Cardiac muscle cell (in vitro differentiated cells and primary cell): ENCODE results near the gene DUSP9. TPM values are rescaled to one million over a fixed set of nuclear protein-coding genes. Genes with fewer than 3 reads are reported as not detected.

ENCODE experiments used
- DNase-seq, 2 donors: peaks; one replicate each; pipeline versions ENCODE4 v3.0.0 to v3.0.0-alpha.2; 2010 to 2017; ENCODE audit warnings: low read depth in 1 of 2, low spot score in 1 of 2
- H3K27ac ChIP-seq: fragments of 200-600 bp; sonication (generic); 2 replicates; pipeline ENCODE4 v1.5.1; 2016
- H3K27me3 ChIP-seq: fragments of 200-600 bp; sonication (generic); 2 replicates; pipeline ENCODE4 v1.6.0; 2016; ENCODE audit warnings: control low read depth
- H3K36me3 ChIP-seq: fragments of 200-600 bp; sonication (generic); 2 replicates; pipeline ENCODE4 v1.5.1; 2016; ENCODE audit warnings: control low read depth
- H3K4me1 ChIP-seq: fragments of 200-600 bp; sonication (generic); 2 replicates; pipeline ENCODE4 v1.8.1; 2017; ENCODE audit warnings: low read depth, mild to moderate bottlenecking, mixed run types
- H3K4me3 ChIP-seq: fragments of 200-600 bp; sonication (generic); 2 replicates; pipeline ENCODE4 v1.5.1; 2016; ENCODE audit warnings: mild to moderate bottlenecking
- H3K9me3 ChIP-seq: fragments of 200-600 bp; sonication (generic); 2 replicates; pipeline ENCODE4 v1.5.1; 2017; ENCODE audit warnings: low read depth, mild to moderate bottlenecking, control low read depth
- CTCF ChIP-seq: IDR thresholded peaks from 2 replicates; pipeline ENCODE4 v1.5.1; 2012; ENCODE audit warnings: low read depth, mild to moderate bottlenecking, low read length
- polyA plus RNA-seq: library from polyadenylated mRNA; unstranded; fragments of >200 nt; fragmentation: Nextera tagmentation; extraction: Ambion mirVana; gene quantifications from 2 replicates; pipeline ENCODE4 v1.2.1, GENCODE V29; 2016
- total RNA-seq: library from RNA; depleted of rRNA; stranded (reverse); fragments of >200 nt; gene quantifications from 2 replicates; pipeline ENCODE4 v1.2.3, GENCODE V29; 2016

The DUSP9 gene
- total and polyA plus RNA-seq, 2 experiments from 2014 or later: 6.8 to 8.7 TPM

- no peak overlapping the region for H3K4me3 ChIP-seq
- no peaks in the 10 kb centered on the region for H3K9me3 ChIP-seq
- no peak for DNase-seq
- H3K4me1 ChIP-seq: no peaks in the 10 kb centered on the region
- H3K36me3 ChIP-seq: no peaks in the 10 kb centered on the region
- no peak overlapping the region for H3K27ac ChIP-seq
- H3K27me3 ChIP-seq: no peaks in the 10 kb centered on the region
- no peak for TF ChIP-seq CTCF
Measured at GRCh38 chrX:153633048-153633447, 14.0 kb upstream of the DUSP9 start.

- Histone ChIP-seq H3K4me3 (no peak overlapping the region), H3K9me3 (no peaks in the 10 kb centered on the region), H3K4me1 (no peaks in the 10 kb centered on the region), H3K27me3 (no peaks in the 10 kb centered on the region), H3K36me3 (no peaks in the 10 kb centered on the region), H3K27ac (no peak overlapping the region)
- TF ChIP-seq CTCF: no peak
- no peak for DNase-seq
Measured at GRCh38 chrX:153633607-153634180, 13.3 kb upstream of the DUSP9 start.

DNA sequence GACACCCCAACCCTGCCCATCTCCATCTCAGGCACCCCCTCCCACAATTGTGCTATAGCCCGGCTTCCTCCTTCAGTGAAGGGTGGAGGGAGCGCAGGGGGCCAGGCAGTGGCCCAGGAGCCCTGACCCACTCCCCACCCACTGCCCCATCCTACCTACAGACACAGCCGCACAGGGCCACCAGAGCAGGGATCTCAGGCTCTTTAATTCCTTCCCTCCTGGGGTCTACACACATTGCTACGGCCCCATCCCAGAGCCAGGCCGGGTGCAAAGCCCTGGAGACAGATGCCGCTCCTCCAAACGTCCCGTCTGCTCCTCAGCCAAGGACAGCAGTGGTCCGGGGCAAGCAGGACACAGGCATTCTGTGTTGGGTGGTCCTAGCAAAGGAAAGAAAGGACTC lies 12.8 kb upstream of the DUSP9 start:
- Histone ChIP-seq H3K9me3 (no peaks in the 10 kb centered on the region), H3K27me3 (no peaks in the 10 kb centered on the region), H3K27ac (no peak overlapping the region), H3K4me3 (no peak overlapping the region), H3K36me3 (no peaks in the 10 kb centered on the region), H3K4me1 (no peaks in the 10 kb centered on the region)
- no peak for TF ChIP-seq CTCF
- DNase-seq: no peak

GRCh38 chrX:153634832-153635231 lies 12.2 kb upstream of the DUSP9 start:
- Histone ChIP-seq H3K9me3 (no peaks in the 10 kb centered on the region), H3K27ac (no peak overlapping the region), H3K4me3 (no peak overlapping the region), H3K27me3 (no peaks in the 10 kb centered on the region), H3K36me3 (no peaks in the 10 kb centered on the region), H3K4me1 (no peaks in the 10 kb centered on the region)
- no peak for TF ChIP-seq CTCF
- DNase-seq: no peak

- Histone ChIP-seq H3K27ac (no peak overlapping the region), H3K36me3 (no peaks in the 10 kb centered on the region), H3K27me3 (no peaks in the 10 kb centered on the region), H3K4me3 (no peak overlapping the region), H3K9me3 (no peaks in the 10 kb centered on the region), H3K4me1 (no peaks in the 10 kb centered on the region)
- no peak for DNase-seq
- TF ChIP-seq CTCF: no peak
Measured at GRCh38 chrX:153635388-153635787, 11.6 kb upstream of the DUSP9 start.
